ENCODE data around the gene TARP. TPM values are rescaled to one million over a fixed set of nuclear protein-coding genes. Genes with fewer than 3 reads are reported as not detected.

The TARP gene

DNA sequence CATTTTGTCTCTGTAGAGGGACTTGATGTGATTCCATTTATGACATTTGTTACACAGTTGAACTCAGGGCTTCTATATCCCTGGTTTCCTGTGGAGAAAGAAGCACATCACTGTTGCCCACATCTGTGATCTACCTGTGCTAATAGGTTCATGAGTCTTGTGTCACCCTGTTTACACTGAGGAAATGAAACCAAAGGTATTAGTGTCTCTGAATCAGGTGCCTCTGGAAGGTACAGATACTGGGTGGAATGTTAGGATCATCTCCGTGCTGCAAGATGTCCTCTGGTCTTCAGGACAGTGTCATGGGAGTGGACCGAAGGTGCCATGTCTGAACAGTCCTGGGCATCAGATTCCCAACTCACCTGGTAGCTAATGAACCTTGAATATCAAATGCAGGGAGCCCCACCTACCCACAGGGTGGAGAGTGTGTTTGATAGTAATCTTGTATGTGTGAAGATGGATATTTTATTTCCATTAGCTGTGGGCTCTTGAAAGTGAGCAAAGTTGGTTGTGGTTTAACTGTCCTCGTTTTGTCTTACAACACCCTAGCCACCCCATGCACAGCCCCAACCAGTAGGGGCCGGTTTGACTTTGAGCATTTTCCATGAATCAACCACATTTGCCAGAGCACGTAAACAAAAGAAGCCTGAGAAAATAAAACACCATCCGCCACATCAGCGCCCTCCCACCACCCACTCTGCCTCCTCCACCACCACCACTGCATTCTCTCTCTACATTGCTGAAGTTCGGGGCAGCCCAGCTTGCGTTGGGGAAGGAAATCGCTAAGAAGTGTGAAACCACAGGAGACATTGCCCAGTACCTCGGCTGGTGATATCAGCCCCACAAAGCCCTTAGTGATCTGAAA lies 40.7 kb downstream of the TARP start:
- ATAC-seq (no peak), DNase-seq (ENCODE audit: missing footprints) (peak; percentile 64)
- intact Hi-C loops (cut with DNase I), result no loop called here

- no peak for ATAC-seq
- intact Hi-C loops (cut with DNase I), result no loop called here
These were observed 43.4 kb downstream of the TARP start for GRCh38 chr7:38229884-38230642.

DNA sequence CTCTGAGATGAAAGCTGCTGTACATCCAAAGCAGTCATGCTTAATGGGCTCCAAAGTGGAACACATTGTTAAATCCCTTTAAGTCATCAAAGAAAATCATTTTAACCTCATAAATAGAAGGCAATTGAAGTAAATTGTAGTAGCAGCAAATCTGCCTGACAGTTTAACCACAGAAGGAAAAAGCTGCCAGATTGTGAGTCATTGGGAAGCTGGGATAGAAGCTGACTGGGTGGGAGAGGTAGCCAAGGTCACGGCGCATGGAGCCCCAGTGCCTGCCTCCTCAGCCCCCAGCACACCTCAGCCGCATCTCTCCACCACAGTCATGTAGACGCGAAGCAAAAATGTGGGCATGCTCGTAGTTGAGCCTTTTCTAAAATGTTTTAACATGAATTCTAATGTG lies 44.0 kb downstream of the TARP start:
- DNase-seq (ENCODE audit: missing footprints) (no peak), ATAC-seq (no peak)
- intact Hi-C loops (cut with DNase I), result no loop called here

More at GRCh38 chr7:38229884-38230642, 43.4 kb downstream of the TARP start:
- DNase-seq (ENCODE audit: missing footprints), result no peak

- intact Hi-C loops (cut with DNase I), result loop anchor here (5.0 kb wide), 2 partner anchors 307 to 322 kb away; partner anchors contain the start of gene SFRP4
- no peak for DNase-seq (ENCODE audit: missing footprints)
- ATAC-seq, result no peak
These were observed 49.0 kb downstream of the TARP start for GRCh38 chr7:38224392-38224791.

- intact Hi-C loops (cut with DNase I), result loop anchor here (5.0 kb wide), 2 partner anchors 306 to 321 kb away; partner anchors contain the start of gene SFRP4
- ATAC-seq, result no peak
- DNase-seq (ENCODE audit: missing footprints), result no peak
These were observed 50.1 kb downstream of the TARP start for GRCh38 chr7:38223306-38223705.

GRCh38 chr7:38222481-38223096 lies 50.8 kb downstream of the TARP start:
- intact Hi-C loops (cut with DNase I), result loop anchor here (1.0 to 5.0 kb wide), 3 partner anchors 115 to 320 kb away; partner anchors contain the start of gene SFRP4
- ATAC-seq (peak; percentile 69), DNase-seq (ENCODE audit: missing footprints) (no peak)

- ATAC-seq, result no peak
- no peak for DNase-seq (ENCODE audit: missing footprints)
- intact Hi-C loops (cut with DNase I), result loop anchor here (5.0 kb wide), 2 partner anchors 303 to 318 kb away; partner anchors contain the start of gene SFRP4
These were observed 53.0 kb downstream of the TARP start for GRCh38 chr7:38220452-38220851.

DNA sequence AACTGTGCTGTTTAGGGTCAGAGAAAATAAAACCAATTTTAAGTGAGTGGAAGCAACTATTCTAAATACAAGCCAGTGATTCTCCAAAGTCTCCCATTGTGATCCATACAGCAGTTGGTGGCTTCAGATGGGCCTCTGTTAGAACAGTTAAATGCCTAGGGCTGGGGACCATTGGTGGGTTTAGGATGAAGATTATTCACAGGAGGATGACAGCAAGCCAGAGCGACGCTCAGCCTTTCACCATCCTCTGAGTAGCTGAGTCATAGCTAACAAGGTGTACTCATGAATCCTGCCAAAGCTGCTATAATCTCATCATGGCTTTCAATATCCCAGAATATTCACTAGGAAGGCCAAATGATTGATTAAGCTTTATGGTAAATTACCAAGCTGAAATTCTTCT lies 55.8 kb downstream of the TARP start:
- ATAC-seq, result no peak
- DNase-seq (ENCODE audit: missing footprints), result no peak
- intact Hi-C loops (cut with DNase I), result no loop called here

DNA sequence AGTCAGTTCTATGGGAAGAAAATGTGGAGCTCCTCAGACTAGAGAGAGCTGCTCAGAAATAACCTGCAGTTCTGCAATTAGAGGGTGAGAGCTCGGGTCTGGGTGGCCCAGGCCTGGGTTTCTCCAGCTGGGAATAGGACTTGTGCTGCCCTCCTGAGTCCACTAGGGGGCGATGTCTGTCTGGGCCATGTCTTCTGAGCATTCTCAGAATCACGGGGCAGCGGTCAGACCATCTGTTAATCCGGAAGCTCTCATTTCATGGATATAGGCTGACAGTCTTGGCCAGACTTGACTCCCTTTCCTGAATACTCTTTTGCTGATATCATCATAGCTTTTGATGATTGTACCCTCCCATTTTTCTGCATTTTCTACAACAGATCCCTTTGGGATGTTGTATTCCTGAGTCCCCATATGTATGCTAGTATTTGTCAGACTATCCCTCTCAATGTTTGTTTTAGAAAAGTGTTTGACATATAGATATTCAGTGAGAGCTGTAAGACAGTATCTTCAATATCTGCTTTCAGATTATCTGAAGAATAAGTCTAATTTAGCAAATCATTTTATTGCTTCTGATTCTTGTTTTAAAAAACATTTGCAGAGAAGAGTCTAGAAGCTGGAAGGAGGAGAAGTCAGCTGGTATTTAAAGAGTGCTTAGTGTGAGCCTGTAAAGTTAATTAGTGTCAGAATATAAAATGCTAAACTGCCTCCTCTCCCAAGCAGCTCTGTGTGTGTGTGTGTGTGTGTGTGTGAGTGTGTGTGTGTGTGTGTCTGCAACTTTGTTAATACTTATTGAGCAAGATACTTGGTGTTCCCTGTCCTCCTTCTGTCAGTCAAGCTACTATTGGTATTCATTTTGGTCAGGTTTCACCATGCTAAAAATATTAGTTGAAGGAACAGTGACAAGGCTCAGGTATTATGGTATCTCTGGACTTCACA lies 57.4 kb downstream of the TARP start:
- DNase-seq (ENCODE audit: missing footprints), result peak; percentile 90
- intact Hi-C loops (cut with DNase I), result loop anchor here (2.0 kb wide), 1 partner anchor 103 kb away; no protein-coding TSS in a partner anchor
- peak; percentile 86 for ATAC-seq

GRCh38 chr7:38215115-38215514 lies 58.3 kb downstream of the TARP start:
- DNase-seq (ENCODE audit: missing footprints), result no peak
- intact Hi-C loops (cut with DNase I), result loop anchor here (2.0 kb wide), 1 partner anchor 104 kb away; no protein-coding TSS in a partner anchor
- ATAC-seq, result no peak

GRCh38 chr7:38211940-38212339 lies 61.5 kb downstream of the TARP start:
- DNase-seq (ENCODE audit: missing footprints) (no peak), ATAC-seq (no peak)
- intact Hi-C loops (cut with DNase I), result loop anchor here (2.0 kb wide), 1 partner anchor 33 kb away; the partner anchor contains the start of gene STARD3NL

- DNase-seq (ENCODE audit: missing footprints) (no peak), ATAC-seq (no peak)
- intact Hi-C loops (cut with DNase I), result no loop called here
These were observed 62.0 kb downstream of the TARP start for GRCh38 chr7:38211486-38211885.

Other genes with a start within 250 kb of the TARP start
- 22.9 TPM for gene STARD3NL, start 95.4 kb downstream of the TARP start, total RNA-seq